SK-N-SH treated with all-trans-retinoic acid at 6 μM for 48 hours (cell line): ENCODE results near the gene GPR137B.

ENCODE experiments used
- ATAC-seq: fragments of 200-7000 bp; cut with Tn5 transposase; 3 replicates; pipeline ENCODE4 v1.9.1; 2020; ENCODE audit warnings: mild to moderate bottlenecking, moderate library complexity
- ARNTL ChIP-seq: fragments of 450-650 bp; formaldehyde crosslinking; IDR thresholded peaks from 2 replicates; pipeline ENCODE4 v1.5.0; 2020; ENCODE audit warnings: low read depth, mild to moderate bottlenecking, moderate library complexity, borderline replicate concordance
- CSDC2 ChIP-seq: fragments of 250-450 bp; sonication (Bioruptor Pico); IDR thresholded peaks from 2 replicates; pipeline ENCODE4 v1.5.0; 2020; ENCODE audit warnings: mild to moderate bottlenecking, moderate library complexity
- CSRNP3 ChIP-seq: fragments of 250-450 bp; sonication (Bioruptor Pico); IDR thresholded peaks from 2 replicates; pipeline ENCODE4 v1.5.1; 2021; ENCODE audit warnings: mild to moderate bottlenecking, moderate library complexity
- ESRRG ChIP-seq: fragments of 250-450 bp; sonication (Bioruptor Pico); IDR thresholded peaks from 2 replicates; pipeline ENCODE4 v1.6.1; 2021; ENCODE audit warnings: mild to moderate bottlenecking
- GLIS3 ChIP-seq: fragments of 250-450 bp; sonication (Bioruptor Pico); IDR thresholded peaks from 2 replicates; pipeline ENCODE4 v1.5.0; 2020; ENCODE audit warnings: mild to moderate bottlenecking, moderate library complexity
- ISL1 ChIP-seq: fragments of 250-450 bp; sonication (Bioruptor Pico); IDR thresholded peaks from 2 replicates; pipeline ENCODE4 v2.1.2; 2022; ENCODE audit warnings: mild to moderate bottlenecking, moderate library complexity
- OSR1 ChIP-seq: fragments of 250-450 bp; sonication (Bioruptor Pico); IDR thresholded peaks from 2 replicates; pipeline ENCODE4 v1.8.0; 2022; ENCODE audit warnings: moderate library complexity, mild to moderate bottlenecking, inconsistent platforms
- SNAI2 ChIP-seq: fragments of 250-450 bp; sonication (Bioruptor Pico); IDR thresholded peaks from 2 replicates; pipeline ENCODE4 v1.5.0; 2020; ENCODE audit warnings: mild to moderate bottlenecking, moderate library complexity
- TCF4 ChIP-seq: fragments of 250-450 bp; sonication (Bioruptor Pico); IDR thresholded peaks from 2 replicates; pipeline ENCODE4 v1.8.0; 2021; ENCODE audit warnings: mild to moderate bottlenecking, moderate library complexity, borderline replicate concordance
- TOX ChIP-seq: fragments of 250-450 bp; sonication (Bioruptor Pico); IDR thresholded peaks from 2 replicates; pipeline ENCODE4 v1.8.0; 2021; ENCODE audit warnings: mild to moderate bottlenecking, moderate library complexity, borderline replicate concordance
- TSHZ2 ChIP-seq: fragments of 250-450 bp; sonication (Bioruptor Pico); IDR thresholded peaks from 2 replicates; pipeline ENCODE4 v1.5.0; 2020; ENCODE audit warnings: mild to moderate bottlenecking, moderate library complexity
- ZC3H10 ChIP-seq: fragments of 250-450 bp; sonication (Bioruptor Pico); IDR thresholded peaks from 2 replicates; pipeline ENCODE4 v1.5.1; 2021; ENCODE audit warnings: mild to moderate bottlenecking, moderate library complexity
- ZFP3 ChIP-seq: fragments of 250-450 bp; sonication (Bioruptor Pico); IDR thresholded peaks from 2 replicates; pipeline ENCODE4 v1.5.0; 2020; ENCODE audit warnings: mild to moderate bottlenecking, moderate library complexity
- ZFP30 ChIP-seq: fragments of 450-650 bp; formaldehyde crosslinking; IDR thresholded peaks from 2 replicates; pipeline ENCODE4 v1.5.0; 2022; ENCODE audit warnings: mild to moderate bottlenecking, moderate library complexity
- ZNF565 ChIP-seq: fragments of 450-650 bp; formaldehyde crosslinking; conservative IDR thresholded peaks from 2 replicates; pipeline ENCODE4 v1.5.0; 2020; ENCODE audit warnings: low read depth, mild to moderate bottlenecking, moderate library complexity
- ZNF70 ChIP-seq: fragments of 450-650 bp; formaldehyde crosslinking; IDR thresholded peaks from 2 replicates; pipeline ENCODE4 v1.5.0; 2020; ENCODE audit warnings: mild to moderate bottlenecking, moderate library complexity
- ZNF8 ChIP-seq: fragments of 450-650 bp; formaldehyde crosslinking; IDR thresholded peaks from 2 replicates; pipeline ENCODE4 v1.5.0; 2020; ENCODE audit warnings: mild to moderate bottlenecking, moderate library complexity
- TF ChIP-seq, protein P1 (sequence below): fragments of 250-450 bp; sonication (Bioruptor Pico); IDR thresholded peaks from 2 replicates; pipeline ENCODE4 v1.5.1; 2020; ENCODE audit warnings: low read depth, mild to moderate bottlenecking, moderate library complexity
- TF ChIP-seq, protein P2 (sequence below): fragments of 250-450 bp; sonication (Bioruptor Pico); IDR thresholded peaks from 2 replicates; pipeline ENCODE4 v1.8.0; 2020; ENCODE audit warnings: mild to moderate bottlenecking, moderate library complexity, borderline replicate concordance

The GPR137B gene

GRCh38 chr1:236150986-236151385 is 8.6 kb downstream of the GPR137B start:
- ATAC-seq = no peak
- TF ChIP-seq ARNTL (no peak), GLIS3 (CRISPR knock-in tag) (no peak), TOX (CRISPR knock-in tag) (no peak), ZFP3 (CRISPR knock-in tag) (no peak), OSR1 (CRISPR knock-in tag) (no peak), ZC3H10 (CRISPR knock-in tag) (no peak), ZNF8 (CRISPR knock-in tag) (no peak), ZNF70 (CRISPR knock-in tag) (no peak), ZFP30 (CRISPR knock-in tag) (no peak), TSHZ2 (CRISPR knock-in tag) (no peak)
- TF ChIP-seq, protein P1, sequence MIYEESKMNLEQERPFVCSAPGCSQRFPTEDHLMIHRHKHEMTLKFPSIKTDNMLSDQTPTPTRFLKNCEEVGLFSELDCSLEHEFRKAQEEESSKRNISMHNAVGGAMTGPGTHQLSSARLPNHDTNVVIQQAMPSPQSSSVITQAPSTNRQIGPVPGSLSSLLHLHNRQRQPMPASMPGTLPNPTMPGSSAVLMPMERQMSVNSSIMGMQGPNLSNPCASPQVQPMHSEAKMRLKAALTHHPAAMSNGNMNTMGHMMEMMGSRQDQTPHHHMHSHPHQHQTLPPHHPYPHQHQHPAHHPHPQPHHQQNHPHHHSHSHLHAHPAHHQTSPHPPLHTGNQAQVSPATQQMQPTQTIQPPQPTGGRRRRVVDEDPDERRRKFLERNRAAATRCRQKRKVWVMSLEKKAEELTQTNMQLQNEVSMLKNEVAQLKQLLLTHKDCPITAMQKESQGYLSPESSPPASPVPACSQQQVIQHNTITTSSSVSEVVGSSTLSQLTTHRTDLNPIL (CRISPR knock-in tag) = no peak

DNA sequence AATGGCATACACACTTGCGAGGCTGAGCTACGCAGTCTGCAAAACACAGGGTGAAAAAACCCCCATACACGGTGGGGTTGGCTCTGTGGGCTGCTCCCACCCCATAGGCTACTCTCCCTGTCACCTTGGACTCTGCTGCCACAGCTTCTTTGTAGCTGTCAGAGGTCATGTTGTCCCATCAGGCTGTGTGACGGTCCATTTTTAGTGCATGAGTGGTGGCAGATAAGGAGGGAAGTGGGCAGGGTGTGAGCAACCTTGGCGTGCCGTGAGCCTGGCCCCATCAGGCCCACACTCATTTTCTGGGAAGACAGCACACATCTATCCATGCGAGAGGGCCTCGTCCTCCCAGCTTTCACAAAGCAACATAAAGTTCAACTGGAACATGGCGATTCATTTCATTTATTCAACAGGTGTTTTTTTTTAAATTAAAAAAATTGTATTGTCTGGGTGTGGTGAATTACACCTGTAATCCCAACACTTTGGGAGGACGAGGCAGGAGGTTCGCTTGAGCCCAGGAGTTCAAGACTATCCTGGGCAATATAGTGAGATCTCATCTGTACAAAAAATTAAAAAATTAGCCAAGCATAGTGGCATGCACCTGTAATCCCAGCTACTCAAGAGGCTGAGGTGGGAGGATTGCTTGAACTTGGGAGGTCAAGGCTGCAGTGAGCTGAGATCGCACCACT is 9.5 kb downstream of the GPR137B start:
- ATAC-seq = no peak
- TF ChIP-seq SNAI2 (CRISPR knock-in tag) (no peak), OSR1 (CRISPR knock-in tag) (no peak), ZNF70 (CRISPR knock-in tag) (no peak), ESRRG (CRISPR knock-in tag) (no peak), CSDC2 (CRISPR knock-in tag) (no peak), TSHZ2 (CRISPR knock-in tag) (no peak), ZFP30 (CRISPR knock-in tag) (no peak), GLIS3 (CRISPR knock-in tag) (no peak), ZC3H10 (CRISPR knock-in tag) (no peak), CSRNP3 (no peak)

DNA sequence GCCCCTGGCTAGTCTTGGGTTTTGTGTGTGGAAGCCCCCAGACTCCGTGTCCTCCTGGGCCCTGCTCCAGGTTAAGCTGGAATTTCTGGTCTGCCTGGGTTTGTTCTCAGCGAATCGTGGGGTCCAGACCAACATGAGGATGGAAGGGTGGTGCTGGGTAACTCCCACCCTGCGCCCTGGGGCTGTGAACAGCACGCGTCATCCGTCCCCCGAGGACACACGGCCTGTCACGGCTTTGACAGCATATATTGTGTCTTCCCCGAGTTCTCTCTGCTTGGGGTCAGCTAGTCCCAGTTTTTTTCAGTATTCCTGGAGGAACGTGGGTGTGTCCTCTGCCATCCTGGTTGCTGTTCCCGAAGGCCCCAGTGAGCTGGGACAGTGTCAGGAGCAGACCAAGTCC is 11.8 kb downstream of the GPR137B start:
- TF ChIP-seq ISL1 (CRISPR knock-in tag) = no peak
- no peak for TF ChIP-seq CSDC2 (CRISPR knock-in tag)
- TF ChIP-seq OSR1 (CRISPR knock-in tag) = no peak
- no peak for TF ChIP-seq TCF4
- TF ChIP-seq ZNF565 = no peak
- TF ChIP-seq ZFP3 (CRISPR knock-in tag) = no peak
- TF ChIP-seq, protein P2, sequence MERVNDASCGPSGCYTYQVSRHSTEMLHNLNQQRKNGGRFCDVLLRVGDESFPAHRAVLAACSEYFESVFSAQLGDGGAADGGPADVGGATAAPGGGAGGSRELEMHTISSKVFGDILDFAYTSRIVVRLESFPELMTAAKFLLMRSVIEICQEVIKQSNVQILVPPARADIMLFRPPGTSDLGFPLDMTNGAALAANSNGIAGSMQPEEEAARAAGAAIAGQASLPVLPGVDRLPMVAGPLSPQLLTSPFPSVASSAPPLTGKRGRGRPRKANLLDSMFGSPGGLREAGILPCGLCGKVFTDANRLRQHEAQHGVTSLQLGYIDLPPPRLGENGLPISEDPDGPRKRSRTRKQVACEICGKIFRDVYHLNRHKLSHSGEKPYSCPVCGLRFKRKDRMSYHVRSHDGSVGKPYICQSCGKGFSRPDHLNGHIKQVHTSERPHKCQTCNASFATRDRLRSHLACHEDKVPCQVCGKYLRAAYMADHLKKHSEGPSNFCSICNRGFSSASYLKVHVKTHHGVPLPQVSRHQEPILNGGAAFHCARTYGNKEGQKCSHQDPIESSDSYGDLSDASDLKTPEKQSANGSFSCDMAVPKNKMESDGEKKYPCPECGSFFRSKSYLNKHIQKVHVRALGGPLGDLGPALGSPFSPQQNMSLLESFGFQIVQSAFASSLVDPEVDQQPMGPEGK = no peak
- TF ChIP-seq ZFP30 (CRISPR knock-in tag) = no peak
- no peak for TF ChIP-seq CSRNP3
- no peak for TF ChIP-seq ARNTL
- no peak for ATAC-seq
